ENCODE results near the gene SESN2.
"Not testable (repeated sequence)": the region's sequence is repeated elsewhere in the genome, so short reads cannot be mapped to it uniquely, and the experiment has no call there.

SESN2 gene

GRCh38 chr1:28288487-28288886 lies 29.2 kb downstream of the SESN2 start:
- peak; percentile 50 for DNase-seq (ENCODE audit: low read depth, low spot score)

GRCh38 chr1:28290851-28291250 lies 31.5 kb downstream of the SESN2 start:
- DNase-seq (ENCODE audit: low read depth, low spot score) = peak; percentile 23

DNA sequence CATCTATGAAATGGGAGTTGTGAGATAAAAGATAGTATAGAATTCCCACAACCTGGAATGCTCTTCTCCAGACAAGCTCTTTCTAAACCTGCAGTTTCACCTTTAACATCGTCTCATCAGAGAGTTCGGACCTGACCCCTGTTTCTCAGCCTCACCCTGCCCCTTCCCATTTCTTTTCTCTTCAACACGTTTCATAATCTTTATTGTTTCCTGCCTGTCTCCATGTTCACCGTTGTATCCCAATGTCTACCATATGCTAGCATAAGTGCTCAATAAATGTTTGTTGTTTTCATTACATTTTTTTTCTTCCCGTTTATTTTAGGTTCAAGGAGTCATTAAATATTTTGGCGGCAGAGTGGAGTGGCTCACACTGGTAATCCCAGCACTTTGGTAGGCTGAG lies 32.4 kb downstream of the SESN2 start:
- no peak for DNase-seq (ENCODE audit: low read depth, low spot score)

DNA sequence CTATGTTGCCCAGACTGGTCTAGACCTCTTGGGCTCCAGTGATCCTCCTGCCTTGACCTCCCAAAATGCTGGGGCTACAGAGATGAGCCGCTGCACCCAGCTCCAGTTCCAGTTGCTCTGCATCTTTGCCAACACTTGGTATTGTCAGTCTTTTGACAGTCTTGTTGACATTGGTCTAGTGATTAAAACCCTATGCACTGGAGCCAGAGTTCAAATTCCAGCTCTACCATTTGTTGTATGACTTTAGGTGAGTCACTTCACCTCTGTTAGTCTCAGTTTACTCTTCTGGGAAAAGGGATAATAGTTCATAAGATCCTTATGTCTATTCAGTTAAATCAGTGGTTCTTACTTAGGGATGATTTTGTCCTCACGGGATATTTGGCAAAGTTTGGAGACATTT lies 36.6 kb downstream of the SESN2 start:
- no peak for DNase-seq (ENCODE audit: low read depth, low spot score)

DNA sequence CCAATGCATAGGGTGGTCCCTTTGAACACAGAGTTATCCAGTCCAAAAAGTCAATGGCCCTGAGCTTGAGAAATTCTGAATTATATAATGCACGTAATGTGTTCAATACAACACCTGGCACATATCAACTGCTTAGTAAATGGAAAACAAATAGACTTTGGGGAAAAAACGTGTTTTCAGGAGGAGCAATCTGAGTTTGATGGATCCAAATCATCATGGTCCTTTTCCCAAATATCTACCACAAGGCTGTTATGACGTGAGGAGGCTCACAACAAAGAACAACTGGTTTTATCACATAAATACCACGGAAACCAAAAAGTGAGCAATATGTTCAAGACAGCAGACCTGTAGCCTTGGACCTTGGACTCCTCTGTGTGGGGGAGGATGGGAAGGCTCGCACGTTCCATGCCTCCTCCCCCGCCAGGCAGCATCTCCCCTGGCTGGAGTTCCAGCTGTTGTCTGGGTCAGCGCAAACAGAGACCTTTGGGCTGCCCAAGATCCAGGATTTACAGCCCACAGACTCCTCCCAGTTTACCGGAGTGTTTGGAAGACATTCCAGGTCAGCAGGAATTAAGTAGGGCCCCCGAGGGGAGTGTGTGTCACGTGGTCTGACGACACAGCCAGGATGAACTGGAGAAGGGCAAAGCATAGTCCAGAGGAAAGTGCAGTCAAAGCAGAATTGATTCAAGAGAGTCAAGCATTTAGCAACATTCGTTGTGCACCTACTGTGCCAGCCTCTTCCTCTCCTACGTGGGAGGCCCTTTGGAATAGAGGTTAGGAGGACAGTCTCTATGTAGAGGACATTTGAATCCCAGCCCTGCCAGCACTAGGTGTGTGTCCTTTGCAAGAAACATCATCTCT lies 37.3 kb downstream of the SESN2 start:
- DNase-seq (ENCODE audit: low read depth, low spot score) = peak; percentile 97

- DNase-seq (ENCODE audit: low read depth, low spot score) = no peak
These were observed 38.5 kb downstream of the SESN2 start for GRCh38 chr1:28297826-28298225.

DNA sequence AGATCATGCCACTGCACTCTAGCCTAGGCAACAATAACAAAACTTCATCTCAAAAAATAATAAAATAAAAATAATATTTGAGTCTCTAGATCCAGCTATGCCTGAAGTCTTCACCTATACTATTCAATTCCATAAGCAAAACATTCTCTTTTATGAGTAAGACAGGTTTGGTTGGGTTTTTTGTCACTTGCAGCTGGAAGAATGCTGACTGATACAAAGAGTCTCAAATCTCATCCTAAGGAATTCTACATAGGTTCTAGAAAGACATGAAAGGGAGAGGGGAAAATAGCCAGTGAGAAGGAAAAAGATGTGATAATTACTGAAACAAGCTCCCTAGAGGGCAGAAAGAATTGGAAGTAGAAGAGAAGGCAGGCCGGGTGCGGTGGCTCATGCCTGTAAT lies 39.1 kb downstream of the SESN2 start:
- DNase-seq (ENCODE audit: low read depth, low spot score) = no peak

- DNase-seq (ENCODE audit: low read depth, low spot score) = no peak
These were observed 42.3 kb downstream of the SESN2 start for GRCh38 chr1:28301368-28302174.

- no peak for DNase-seq (ENCODE audit: low read depth, low spot score)
These were observed 42.9 kb downstream of the SESN2 start for GRCh38 chr1:28302247-28302646.

GRCh38 chr1:28306301-28306949 lies 47.1 kb downstream of the SESN2 start:
- DNase-seq (ENCODE audit: low read depth, low spot score) = peak; percentile 42

DNA sequence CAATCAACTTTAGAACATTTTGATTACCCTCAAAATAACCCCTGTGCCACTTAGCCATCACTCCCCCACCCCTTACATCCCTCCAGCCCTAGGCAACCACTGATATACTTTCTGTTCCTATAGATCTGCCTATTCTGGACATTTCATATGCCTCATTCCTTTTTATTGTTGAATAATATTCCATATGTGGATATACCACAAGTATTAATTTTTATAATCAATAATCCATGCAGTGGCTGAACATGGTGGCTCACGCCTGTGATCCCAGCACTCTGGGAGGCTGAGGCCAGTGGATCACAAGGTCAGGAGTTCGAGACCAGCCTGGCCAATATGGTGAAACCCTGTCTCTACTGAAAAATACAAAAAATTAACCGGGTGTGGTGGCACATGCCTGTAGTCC lies 49.4 kb downstream of the SESN2 start:
- no peak for DNase-seq (ENCODE audit: low read depth, low spot score)

- DNase-seq (ENCODE audit: low read depth, low spot score) = no peak
These were observed 50.4 kb downstream of the SESN2 start for GRCh38 chr1:28309702-28310101.

GRCh38 chr1:28313702-28314546 lies 54.6 kb downstream of the SESN2 start:
- DNase-seq (ENCODE audit: low read depth, low spot score) = peak; percentile 60

- no peak for DNase-seq (ENCODE audit: low read depth, low spot score)
These were observed 55.2 kb downstream of the SESN2 start for GRCh38 chr1:28314547-28314941.

GRCh38 chr1:28317014-28317413 lies 57.7 kb downstream of the SESN2 start:
- DNase-seq (ENCODE audit: low read depth, low spot score) = no peak

DNA sequence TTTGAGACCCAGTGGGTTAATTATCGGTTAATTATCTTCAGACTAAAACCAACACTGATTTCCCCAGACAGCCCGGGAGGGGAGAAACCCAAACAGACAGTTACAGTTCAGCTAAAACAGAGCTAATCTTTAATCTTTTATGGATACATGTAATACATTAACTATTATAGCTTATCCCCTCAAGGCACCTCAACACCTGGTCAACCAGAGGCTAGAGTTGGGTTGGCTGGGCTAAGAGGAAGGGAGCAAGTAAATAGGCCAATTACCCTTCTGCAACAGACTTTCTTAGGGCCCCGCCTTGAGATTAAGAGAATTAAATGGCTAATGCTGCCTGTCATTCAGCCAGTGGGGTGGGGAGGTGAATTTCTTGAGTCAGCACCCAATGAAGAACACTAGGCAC lies 62.9 kb downstream of the SESN2 start:
- no peak for DNase-seq (ENCODE audit: low read depth, low spot score)

DNA sequence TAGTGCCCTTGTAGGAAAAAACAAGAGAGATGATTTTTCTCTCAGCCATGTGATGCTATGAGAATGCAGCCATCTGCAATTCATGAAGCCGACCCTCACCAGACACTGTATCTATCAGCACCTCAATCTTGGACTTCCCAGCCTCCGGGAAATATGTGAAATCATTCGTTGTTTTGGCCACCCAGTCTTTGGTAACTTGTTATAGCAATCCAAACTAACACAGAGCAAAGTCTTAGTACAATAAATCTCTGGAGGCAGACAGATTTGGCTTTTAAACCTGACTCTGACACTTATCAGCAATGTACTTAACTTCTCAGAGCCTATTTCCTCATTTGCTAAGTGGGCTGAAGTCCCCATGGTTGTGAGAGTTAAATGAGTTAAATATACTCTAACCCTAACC lies 64.4 kb downstream of the SESN2 start:
- no peak for DNase-seq (ENCODE audit: low read depth, low spot score)

GRCh38 chr1:28326515-28326914 lies 67.2 kb downstream of the SESN2 start:
- no peak for DNase-seq (ENCODE audit: low read depth, low spot score)

- no peak for DNase-seq (ENCODE audit: low read depth, low spot score)
These were observed 67.7 kb downstream of the SESN2 start for GRCh38 chr1:28326984-28327383.

DNA sequence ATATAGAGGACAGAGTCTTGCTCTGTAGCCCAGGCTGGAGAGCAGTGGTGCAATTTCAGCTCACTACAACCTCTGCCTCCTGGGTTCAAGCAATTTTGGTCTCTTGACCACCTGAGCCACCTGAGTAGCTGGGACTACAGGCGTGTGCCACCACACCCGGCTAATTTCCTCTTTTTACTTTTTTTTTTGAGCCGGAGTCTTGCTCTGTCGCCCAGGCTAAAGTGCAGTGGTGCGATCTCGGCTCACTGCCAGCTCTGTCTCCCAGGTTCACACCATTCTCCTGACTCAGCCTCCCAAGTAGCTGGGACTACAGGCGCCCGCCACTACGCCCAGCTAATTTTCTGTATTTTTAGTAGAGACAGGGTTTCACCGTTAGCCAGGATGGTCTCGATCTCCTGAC lies 68.1 kb downstream of the SESN2 start:
- not testable (repeated sequence) for DNase-seq (ENCODE audit: low read depth, low spot score)

GRCh38 chr1:28328228-28328648 lies 68.9 kb downstream of the SESN2 start:
- no peak for DNase-seq (ENCODE audit: low read depth, low spot score)

All from ELF-1 (cell line).